ENCODE results near the gene MKNK2. TPM values are rescaled to one million over a fixed set of nuclear protein-coding genes. Genes with fewer than 3 reads are reported as not detected.

MKNK2 gene
- total and polyA plus RNA-seq, 2 of the 13 experiments (the other 11 are each of a cell fraction or from before 2014, with no cell fraction given): 44.9 to 112 TPM

DNA sequence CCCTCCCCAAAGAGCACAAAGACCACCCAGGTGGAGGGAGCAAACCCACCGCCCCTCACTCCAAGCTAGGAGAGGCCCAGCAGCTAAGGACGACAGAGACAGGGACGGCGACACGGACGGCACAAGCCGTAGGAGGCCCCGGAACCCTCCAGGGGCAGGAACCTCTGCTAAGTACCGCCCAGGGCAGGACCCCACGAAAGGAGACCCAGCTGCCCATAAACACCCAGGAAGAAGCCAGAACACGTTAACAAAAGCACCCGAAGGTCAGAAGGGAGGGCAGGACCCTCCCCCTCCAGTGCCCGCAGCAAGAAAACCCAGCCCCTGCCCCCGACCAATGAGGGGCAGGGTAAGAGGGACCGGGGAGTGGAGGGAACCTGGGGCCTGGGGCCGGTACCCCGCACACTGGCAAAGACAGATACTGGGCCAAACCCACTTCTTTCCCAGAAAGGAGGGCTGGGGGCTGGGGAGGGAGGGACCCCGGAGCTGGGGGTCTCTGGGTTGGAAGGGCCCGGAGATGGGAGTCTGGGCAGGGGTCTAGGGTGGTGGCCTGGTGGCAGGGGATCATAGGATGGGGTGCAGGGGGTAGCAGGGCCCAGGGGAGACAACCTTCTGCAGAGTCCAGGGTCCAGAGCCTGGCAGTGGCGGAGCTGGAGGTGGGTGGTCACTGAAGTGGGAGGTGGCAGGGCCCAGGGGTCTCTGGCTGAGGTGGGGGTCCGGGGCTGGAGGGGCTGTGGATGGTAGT is 37.9 kb downstream of the MKNK2 start (continued):
- TF ChIP-seq, protein P1, sequence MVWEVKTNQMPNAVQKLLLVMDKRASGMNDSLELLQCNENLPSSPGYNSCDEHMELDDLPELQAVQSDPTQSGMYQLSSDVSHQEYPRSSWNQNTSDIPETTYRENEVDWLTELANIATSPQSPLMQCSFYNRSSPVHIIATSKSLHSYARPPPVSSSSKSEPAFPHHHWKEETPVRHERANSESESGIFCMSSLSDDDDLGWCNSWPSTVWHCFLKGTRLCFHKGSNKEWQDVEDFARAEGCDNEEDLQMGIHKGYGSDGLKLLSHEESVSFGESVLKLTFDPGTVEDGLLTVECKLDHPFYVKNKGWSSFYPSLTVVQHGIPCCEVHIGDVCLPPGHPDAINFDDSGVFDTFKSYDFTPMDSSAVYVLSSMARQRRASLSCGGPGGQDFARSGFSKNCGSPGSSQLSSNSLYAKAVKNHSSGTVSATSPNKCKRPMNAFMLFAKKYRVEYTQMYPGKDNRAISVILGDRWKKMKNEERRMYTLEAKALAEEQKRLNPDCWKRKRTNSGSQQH (CRISPR knock-in tag; IDR thresholded peaks at IDR 0.05; ENCODE audit: low read depth): no peak
- TF ChIP-seq MBNL3 (CRISPR knock-in tag; conservative IDR thresholded peaks at IDR 0.05): no peak
- no peak for TF ChIP-seq GABPB1 (CRISPR knock-in tag; IDR thresholded peaks at IDR 0.05)
- TF ChIP-seq TBX3 (IDR thresholded peaks at IDR 0.05; ENCODE audit: borderline replicate concordance): no peak
- TF ChIP-seq TBX2 (CRISPR knock-in tag; IDR thresholded peaks at IDR 0.05; ENCODE audit: borderline replicate concordance): no peak
- TF ChIP-seq, protein P2, sequence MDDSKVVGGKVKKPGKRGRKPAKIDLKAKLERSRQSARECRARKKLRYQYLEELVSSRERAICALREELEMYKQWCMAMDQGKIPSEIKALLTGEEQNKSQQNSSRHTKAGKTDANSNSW (CRISPR knock-in tag; IDR thresholded peaks at IDR 0.05; ENCODE audit: borderline replicate concordance): no peak

DNA sequence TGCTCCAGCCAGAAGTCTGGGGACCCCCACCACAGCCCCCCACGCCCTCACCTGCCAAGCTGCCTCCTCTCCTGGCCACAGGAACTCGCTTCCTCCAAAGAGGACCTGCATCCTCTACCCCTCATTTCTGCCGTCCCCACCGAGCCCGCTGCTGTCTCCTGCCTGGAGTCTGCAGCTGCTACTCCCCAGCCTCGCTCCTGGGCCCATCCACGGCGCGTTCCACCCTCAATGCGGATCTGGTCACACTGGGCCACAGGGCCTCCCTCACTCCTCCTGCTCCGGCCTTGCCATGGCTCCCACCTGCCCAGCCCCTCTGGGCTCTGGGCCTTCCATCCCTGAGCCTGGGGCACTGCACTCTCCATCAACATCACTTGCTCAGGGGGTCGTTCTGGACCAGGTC is 39.9 kb downstream of the MKNK2 start:
- DNase-seq (ENCODE audit: low spot score) (no peak), FAIRE-seq (no peak), ATAC-seq (no peak)
- BruUV-seq (replicated peaks): no TSS peak
- no peak overlapping the region for H3K9ac ChIP-seq (ENCODE audit: insufficient read depth, low read depth, low read length)
- POLR2A ChIA-PET: no interaction called here
- no peak overlapping the region for H3K4me3 ChIP-seq (replicated peaks in 1 of 3; ENCODE audit: insufficient read depth in 1 of 3, low read depth in 2 of 3, low read length in 3 of 3)
- peaks cover 2% of the 10 kb centered on the region for H3K79me2 ChIP-seq (ENCODE audit: insufficient read depth, low read length)
- peaks cover 18% of the 10 kb centered on the region for H3K4me1 ChIP-seq (ENCODE audit: insufficient read depth, low read length)
- in situ Hi-C loops (cut with HindIII; ENCODE audit: extremely low pct_ligation_motif_present, low pct_unique_long_range_greater_than_20kb): no loop called here
- H3K27ac ChIP-seq (ENCODE audit: extremely low read length, insufficient read depth, low read length): no peak overlapping the region
- intact Hi-C loops (cut with micrococcal nuclease; ENCODE audit: unreplicated experiment): loop anchor here (10.0 kb wide), 1 partner anchor 144 kb away; the partner anchor contains the start of gene AP3D1
- no peak overlapping the region for H3K4me2 ChIP-seq (ENCODE audit: low read depth, low read length)
- CTCF ChIA-PET (ENCODE audit: low intra/inter-chr PET ratio, low total read pairs): no interaction called here
- 95% methylated on average over 12 of the region's 12 CpGs for WGBS (ENCODE audit: low lambda C conversion rate)
- no peaks in the 10 kb centered on the region for H3K9me3 ChIP-seq (ENCODE audit: low read length)
- no peaks in the 10 kb centered on the region for H3K27me3 ChIP-seq (ENCODE audit: control insufficient read depth in 1 of 2, insufficient read depth in 2 of 2, low read length in 2 of 2)
- peaks cover 2% of the 10 kb centered on the region; the same call in 1 of the 2 replicates for H4K20me1 ChIP-seq (ENCODE audit: insufficient read depth, low read length)
- no peaks in the 10 kb centered on the region for H3K36me3 ChIP-seq (replicated peaks in 1 of 2; ENCODE audit: control insufficient read depth in 1 of 2, insufficient read depth in 2 of 2, low read length in 2 of 2)
- TF ChIP-seq GZF1 (CRISPR knock-in tag; IDR thresholded peaks at IDR 0.05): no peak
- TF ChIP-seq MXI1 (IDR thresholded peaks at IDR 0.05; ENCODE audit: borderline replicate concordance, low read depth, low read length): no peak
- TF ChIP-seq AGO1 (IDR thresholded peaks at IDR 0.05; ENCODE audit: low read depth, low read length, poor library complexity, severe bottlenecking): peak; percentile 77
- TF ChIP-seq MIER2 (CRISPR knock-in tag; IDR thresholded peaks at IDR 0.05): no peak
- peak; percentile 71 for TF ChIP-seq AGO2 (optimal IDR thresholded peaks at IDR 0.05; ENCODE audit: low read depth, low read length)
- peak; percentile 46; the same call in 1 of the 2 replicates for TF ChIP-seq RBFOX2 (IDR thresholded peaks at IDR 0.05; ENCODE audit: low read depth, low read length)
- H2AFZ ChIP-seq (ENCODE audit: low read length): no peak overlapping the region

Data from HepG2 (cell line).